Hippocampal formation (tissue), 2 donors: ENCODE measurements around the gene EFCAB13.
"Not testable (repeated sequence)": the region's sequence is repeated elsewhere in the genome, so short reads cannot be mapped to it uniquely, and the experiment has no call there.

Experiments used
- DNase-seq, 2 donors: peaks; one replicate each; lab custom pipeline; 2025; lab: John Stamatoyannopoulos, UW

EFCAB13 gene

GRCh38 chr17:47425887-47426635, 102.3 kb downstream of the EFCAB13 start:
- DNase-seq: not testable (repeated sequence)

- DNase-seq: no peak
These were observed 104.2 kb downstream of the EFCAB13 start for GRCh38 chr17:47427985-47428384.

- DNase-seq: not testable (repeated sequence)
These were observed 108.5 kb downstream of the EFCAB13 start for GRCh38 chr17:47432240-47432639.

DNA sequence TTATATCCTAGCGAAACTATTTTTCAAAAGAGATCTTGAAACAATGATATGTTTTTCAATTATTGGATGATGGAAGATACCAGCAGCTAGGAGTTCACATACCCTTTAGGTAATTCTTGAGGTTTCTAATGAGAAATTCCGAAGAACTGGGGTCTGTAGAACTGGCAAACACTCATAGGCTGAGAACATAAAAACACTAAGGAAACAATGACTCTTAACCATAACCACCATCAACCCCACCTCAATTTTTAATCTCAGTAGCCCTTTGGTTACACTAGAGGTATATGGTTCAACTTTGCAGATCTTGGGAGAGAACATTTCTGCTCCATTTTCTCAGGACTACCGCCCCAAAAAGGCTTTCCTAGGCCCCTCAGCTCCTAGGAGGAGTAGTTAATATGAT, 141.4 kb downstream of the EFCAB13 start:
- no peak for DNase-seq

GRCh38 chr17:47466976-47467375, 143.2 kb downstream of the EFCAB13 start:
- DNase-seq: not testable (repeated sequence)

DNA sequence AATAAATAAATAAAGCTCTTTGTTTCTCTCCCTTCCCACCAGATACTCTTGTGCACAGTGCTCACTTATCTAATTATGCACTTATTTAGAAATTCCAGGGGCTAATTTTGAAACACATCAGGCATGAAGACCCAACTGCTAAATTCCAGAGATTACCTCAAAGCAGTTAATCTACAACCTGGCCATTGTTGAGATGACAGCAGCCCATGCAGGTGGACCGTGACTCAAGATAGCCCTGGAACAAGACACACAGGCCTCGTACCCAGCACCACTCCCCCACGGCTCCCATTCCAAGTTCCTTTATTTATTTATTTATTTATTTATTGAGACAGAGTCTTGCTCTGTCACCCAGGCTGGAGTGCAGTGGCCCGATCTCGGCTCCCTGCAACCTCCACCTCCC, 147.1 kb downstream of the EFCAB13 start:
- no peak for DNase-seq

GRCh38 chr17:47472073-47472472, 148.3 kb downstream of the EFCAB13 start:
- not testable (repeated sequence) for DNase-seq
